A549 (cell line): ENCODE data around the gene ROS1. TPM values are rescaled to one million over a fixed set of nuclear protein-coding genes. Genes with fewer than 3 reads are reported as not detected.

Experiments
- ATAC-seq, 2 experiments: fragments of 200-7000 bp in 1 of 2; fragments of >200 bp in 1 of 2; cut with Nextera tagmentation in 1 of 2; cut with Tn5 transposase in 1 of 2; 3 replicates each; pipeline versions ENCODE4 v1.8.0 to v1.9.1; 2018 to 2020; ENCODE audit warnings: mild to moderate bottlenecking in 1 of 2, moderate library complexity in 1 of 2
- CTCF ChIA-PET: fragments of 300-600 bp; sonication (Branson Sonifier 250); formaldehyde crosslinking; extraction: SDS; loops from one replicate; lab custom pipeline; 2021; ENCODE audit warnings: antibody characterized with exemption, inconsistent platforms; lab: Yijun Ruan, JAX
- POLR2A ChIA-PET: fragments of 350-600 bp; formaldehyde crosslinking; extraction: SDS; loops from one replicate; lab custom pipeline; 2021; ENCODE audit warnings: antibody characterized with exemption, inconsistent platforms; lab: Yijun Ruan, JAX
- DNase-seq, 2 experiments: peaks; one replicate each; pipeline versions ENCODE4 v3.0.0 to v3.0.0-alpha.2; 2011 to 2016; ENCODE audit warnings: low read depth in 1 of 2, low spot score in 1 of 2
- FAIRE-seq: peaks from 2 replicates; lab custom pipeline; 2011; peaks lifted over from hg19 to GRCh38; lab: Jason Lieb, UNC
- H3K27ac ChIP-seq, 2 experiments: fragments of >200 bp; sonication (Bioruptor Twin); formaldehyde crosslinking; 3 replicates each; pipeline ENCODE4 v1.5.1; 2016 to 2017
- H3K4me1 ChIP-seq: fragments of >200 bp; sonication (Bioruptor Twin); formaldehyde crosslinking; 3 replicates; pipeline ENCODE4 v1.6.1; 2016
- H3K4me2 ChIP-seq: fragments of >200 bp; sonication (Bioruptor Twin); formaldehyde crosslinking; 3 replicates; pipeline ENCODE4 v1.6.1; 2016
- H3K4me3 ChIP-seq: fragments of >200 bp; sonication (Bioruptor Twin); formaldehyde crosslinking; 3 replicates; pipeline ENCODE4 v1.5.1; 2016
- H3K9me3 ChIP-seq: fragments of >200 bp; sonication (Bioruptor Twin); formaldehyde crosslinking; 3 replicates; pipeline ENCODE4 v1.6.1; 2016
- CBX8 ChIP-seq: fragments of 200-600 bp; sonication (generic); IDR thresholded peaks from 2 replicates; pipeline ENCODE4 v1.6.1; 2016
- CEBPB ChIP-seq, 2 experiments: fragments of >200 bp in 1 of 2; sonication (Bioruptor Twin) in 1 of 2; formaldehyde crosslinking in 1 of 2; IDR thresholded peaks; 2 replicates each; pipeline ENCODE4 v1.6.1; 2012 to 2016
- CHD2 ChIP-seq: fragments of 150-350 bp; IDR thresholded peaks from 2 replicates; pipeline ENCODE4 v1.6.1; 2014; ENCODE audit warnings: low read length; ENCODE audit not compliant: partially characterized antibody
- CTCF ChIP-seq: fragments of >200 bp; sonication (Bioruptor Twin); formaldehyde crosslinking; IDR thresholded peaks from 3 replicates; pipeline ENCODE4 v1.5.1; 2016
- ELK1 ChIP-seq: fragments of 150-350 bp; IDR thresholded peaks from 2 replicates; pipeline ENCODE4 v1.6.1; 2014; ENCODE audit warnings: low read depth, mild to moderate bottlenecking, low read length
- EP300 ChIP-seq, 2 experiments: fragments of >200 bp; sonication (Bioruptor Twin); formaldehyde crosslinking; IDR thresholded peaks; 2 replicates in 1 of 2; 3 replicates in 1 of 2; pipeline ENCODE4 v1.6.1; 2016 to 2017
- ESRRA ChIP-seq: fragments of 150-350 bp; IDR thresholded peaks from 2 replicates; pipeline ENCODE4 v1.6.1; 2014; ENCODE audit warnings: mild to moderate bottlenecking, low read length, borderline replicate concordance
- FOSL2 ChIP-seq, 2 experiments: fragments of 450-650 bp in 1 of 2; fragments of >200 bp in 1 of 2; sonication (Bioruptor Twin) in 1 of 2; formaldehyde crosslinking; IDR thresholded peaks; 2 replicates each; pipeline versions ENCODE4 v1.5.0 to v1.6.1; 2016 to 2020; ENCODE audit warnings: mild to moderate bottlenecking in 1 of 2, moderate library complexity in 1 of 2
- FOXS1 ChIP-seq: fragments of 250-450 bp; sonication (Bioruptor Pico); IDR thresholded peaks from 2 replicates; pipeline ENCODE4 v1.5.0; 2020; ENCODE audit warnings: mild to moderate bottlenecking, moderate library complexity
- HES2 ChIP-seq: fragments of >200 bp; sonication (Bioruptor Twin); formaldehyde crosslinking; IDR thresholded peaks from 2 replicates; pipeline ENCODE4 v1.6.1; 2016
- HOXB13 ChIP-seq: fragments of 250-450 bp; sonication (Bioruptor Pico); IDR thresholded peaks from 2 replicates; pipeline ENCODE4 v1.5.0; 2020; ENCODE audit warnings: low read depth, mild to moderate bottlenecking, moderate library complexity
- JUNB ChIP-seq: fragments of >200 bp; sonication (Bioruptor Twin); formaldehyde crosslinking; IDR thresholded peaks from 2 replicates; pipeline ENCODE4 v1.6.1; 2016
- KDM1A ChIP-seq: fragments of 200-600 bp; sonication (generic); IDR thresholded peaks from 2 replicates; pipeline ENCODE4 v1.6.1; 2016; ENCODE audit warnings: low read depth, mild to moderate bottlenecking
- KDM5A ChIP-seq: fragments of 200-600 bp; sonication (generic); IDR thresholded peaks from 2 replicates; pipeline ENCODE4 v1.6.1; 2016; ENCODE audit warnings: antibody characterized with exemption, mild to moderate bottlenecking
- MAFK ChIP-seq: fragments of 450-650 bp; IDR thresholded peaks from 2 replicates; pipeline ENCODE4 v1.6.1; 2014; ENCODE audit not compliant: partially characterized antibody
- MAZ ChIP-seq: fragments of 150-350 bp; IDR thresholded peaks from 2 replicates; pipeline ENCODE4 v1.6.1; 2014; ENCODE audit warnings: antibody characterized with exemption, low read depth, low read length, borderline replicate concordance
- MYC ChIP-seq: IDR thresholded peaks from 2 replicates; pipeline ENCODE4 v1.6.1; 2012; ENCODE audit warnings: mild to moderate bottlenecking, inconsistent platforms, low read length, improper control_type of control experiment, borderline replicate concordance
- NFE2L2 ChIP-seq: fragments of 150-350 bp; conservative IDR thresholded peaks from 2 replicates; pipeline ENCODE4 v1.6.1; 2014; ENCODE audit warnings: low read length
- POLR2A ChIP-seq: IDR thresholded peaks from 2 replicates; pipeline ENCODE4 v1.6.1; 2012; ENCODE audit warnings: mild to moderate bottlenecking, low read length
- RAD21 ChIP-seq, 2 experiments: fragments of >200 bp in 1 of 2; sonication (Bioruptor Twin) in 1 of 2; formaldehyde crosslinking in 1 of 2; IDR thresholded peaks in 1 of 2; conservative IDR thresholded peaks in 1 of 2; 2 replicates in 1 of 2; 3 replicates in 1 of 2; pipeline ENCODE4 v1.6.1; 2012 to 2018; ENCODE audit warnings: inconsistent platforms in 1 of 2
- SREBF2 ChIP-seq: fragments of 450-650 bp; IDR thresholded peaks from 2 replicates; pipeline ENCODE4 v1.6.1; 2014; ENCODE audit warnings: mild to moderate bottlenecking, moderate library complexity
- TFCP2L1 ChIP-seq: fragments of 250-450 bp; sonication (Bioruptor Pico); IDR thresholded peaks from 2 replicates; pipeline ENCODE4 v1.5.0; 2021; ENCODE audit warnings: mild to moderate bottlenecking
- TP53 ChIP-seq: fragments of 250-450 bp; sonication (Bioruptor Pico); IDR thresholded peaks from 2 replicates; pipeline ENCODE4 v1.5.0; 2021; ENCODE audit warnings: mild to moderate bottlenecking, moderate library complexity
- USF2 ChIP-seq: fragments of 450-650 bp; IDR thresholded peaks from 2 replicates; pipeline ENCODE4 v1.6.1; 2014; ENCODE audit warnings: antibody characterized with exemption
- WGBS: methylation state at CpG from one replicate; pipeline ENCODE4 v1.1.6; 2017; ENCODE audit errors: missing lambda C conversion rate; 5-methylcytosine and 5-hydroxymethylcytosine counted together
- polyA plus RNA-seq, 4 experiments: library from polyadenylated mRNA; depleted of rRNA in 3 of 4; stranded (reverse); fragments of >200 nt; fragmentation: RNase III in 1 of 4; extraction: RNeasy Plus Mini Kit Qiagen cat#74134 plus additional on column Dnase treatment in 1 of 4; gene quantifications; 2 replicates in 3 of 4; 3 replicates in 1 of 4; pipeline ENCODE4 v1.2.3, GENCODE V29; 2011 to 2017
- TF ChIP-seq, protein P1 (sequence below): fragments of 200-600 bp; sonication (generic); IDR thresholded peaks from 2 replicates; pipeline ENCODE4 v1.6.1; 2016; ENCODE audit warnings: antibody characterized with exemption, mild to moderate bottlenecking, moderate library complexity
- TF ChIP-seq, protein P2 (sequence below): IDR thresholded peaks from 2 replicates; pipeline ENCODE4 v1.6.1; 2012
- TF ChIP-seq, protein P3 (sequence below): IDR thresholded peaks from 2 replicates; pipeline ENCODE4 v1.6.1; 2012; ENCODE audit warnings: low read depth, borderline replicate concordance

The ROS1 gene
- polyA plus RNA-seq, 2 of the 4 experiments (the other 2 are of a cell fraction), result 0.17 to 0.18 TPM

DNA sequence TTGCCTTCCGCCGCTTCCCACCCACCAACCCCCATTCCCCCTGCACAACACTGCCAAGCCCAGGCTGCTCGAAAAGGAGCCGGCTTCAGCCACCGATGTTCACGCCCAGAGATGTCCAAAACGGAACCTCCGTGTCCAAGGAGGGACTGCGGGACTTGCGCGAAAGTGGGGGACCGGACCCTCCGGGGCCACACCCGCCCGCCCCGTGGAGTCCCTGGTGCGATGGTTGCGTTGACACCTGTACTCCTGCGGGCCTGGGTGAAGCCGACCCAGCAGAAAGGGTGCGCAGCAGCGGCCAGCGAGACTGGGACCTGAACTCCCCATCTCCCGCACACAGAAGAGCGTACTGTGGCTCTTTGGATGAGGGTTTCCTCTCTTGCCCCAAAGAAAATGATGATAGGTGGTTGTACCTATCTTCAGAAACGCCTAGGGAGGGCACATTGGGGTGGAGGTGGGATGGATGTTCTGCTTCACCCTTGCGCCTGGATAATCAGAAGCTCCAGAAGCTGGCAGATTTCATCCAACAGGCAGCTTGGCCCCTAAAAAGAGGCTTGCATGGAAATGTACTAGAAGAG is 162.3 kb downstream of the ROS1 start:
- ChIA-PET POLR2A (no interaction called here), CTCF (interaction anchor here (1.4 kb wide), 1 partner anchor 342 kb away, joined by 3 read pairs; no protein-coding TSS in a partner anchor)
- H3K4me3 ChIP-seq, result no peak overlapping the region
- H3K4me2 ChIP-seq, result no peak overlapping the region
- FAIRE-seq (no peak), ATAC-seq (no peak), DNase-seq (no peak)
- H3K4me1 ChIP-seq, result no peaks in the 10 kb centered on the region
- H3K27ac ChIP-seq, result no peak overlapping the region
- WGBS, result 80% methylated on average over 14 of the region's 27 CpGs
- H3K9me3 ChIP-seq, result no peaks in the 10 kb centered on the region
- TF ChIP-seq MYC (no peak), MAFK (no peak), FOXS1 (CRISPR knock-in tag) (no peak), HES2 (no peak), CBX8 (no peak), RAD21 (conservative IDR thresholded peaks at IDR 0.05 in 1 of 2, IDR thresholded peaks at IDR 0.05 in 1 of 2) (no peak), POLR2A (no peak), KDM5A (no peak), KDM1A (no peak), NFE2L2 (no peak), JUNB (no peak), ELK1 (no peak), SREBF2 (no peak), EP300 (IDR thresholded peaks at IDR 0.05) (no peak), HOXB13 (CRISPR knock-in tag) (no peak), CEBPB (IDR thresholded peaks at IDR 0.05) (no peak), FOSL2 (IDR thresholded peaks at IDR 0.05) (no peak), FOSL2 (CRISPR knock-in tag; IDR thresholded peaks at IDR 0.05) (no peak), MAZ (no peak)
- TF ChIP-seq, protein P1, sequence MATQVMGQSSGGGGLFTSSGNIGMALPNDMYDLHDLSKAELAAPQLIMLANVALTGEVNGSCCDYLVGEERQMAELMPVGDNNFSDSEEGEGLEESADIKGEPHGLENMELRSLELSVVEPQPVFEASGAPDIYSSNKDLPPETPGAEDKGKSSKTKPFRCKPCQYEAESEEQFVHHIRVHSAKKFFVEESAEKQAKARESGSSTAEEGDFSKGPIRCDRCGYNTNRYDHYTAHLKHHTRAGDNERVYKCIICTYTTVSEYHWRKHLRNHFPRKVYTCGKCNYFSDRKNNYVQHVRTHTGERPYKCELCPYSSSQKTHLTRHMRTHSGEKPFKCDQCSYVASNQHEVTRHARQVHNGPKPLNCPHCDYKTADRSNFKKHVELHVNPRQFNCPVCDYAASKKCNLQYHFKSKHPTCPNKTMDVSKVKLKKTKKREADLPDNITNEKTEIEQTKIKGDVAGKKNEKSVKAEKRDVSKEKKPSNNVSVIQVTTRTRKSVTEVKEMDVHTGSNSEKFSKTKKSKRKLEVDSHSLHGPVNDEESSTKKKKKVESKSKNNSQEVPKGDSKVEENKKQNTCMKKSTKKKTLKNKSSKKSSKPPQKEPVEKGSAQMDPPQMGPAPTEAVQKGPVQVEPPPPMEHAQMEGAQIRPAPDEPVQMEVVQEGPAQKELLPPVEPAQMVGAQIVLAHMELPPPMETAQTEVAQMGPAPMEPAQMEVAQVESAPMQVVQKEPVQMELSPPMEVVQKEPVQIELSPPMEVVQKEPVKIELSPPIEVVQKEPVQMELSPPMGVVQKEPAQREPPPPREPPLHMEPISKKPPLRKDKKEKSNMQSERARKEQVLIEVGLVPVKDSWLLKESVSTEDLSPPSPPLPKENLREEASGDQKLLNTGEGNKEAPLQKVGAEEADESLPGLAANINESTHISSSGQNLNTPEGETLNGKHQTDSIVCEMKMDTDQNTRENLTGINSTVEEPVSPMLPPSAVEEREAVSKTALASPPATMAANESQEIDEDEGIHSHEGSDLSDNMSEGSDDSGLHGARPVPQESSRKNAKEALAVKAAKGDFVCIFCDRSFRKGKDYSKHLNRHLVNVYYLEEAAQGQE, result no peak
- TF ChIP-seq, protein P2, sequence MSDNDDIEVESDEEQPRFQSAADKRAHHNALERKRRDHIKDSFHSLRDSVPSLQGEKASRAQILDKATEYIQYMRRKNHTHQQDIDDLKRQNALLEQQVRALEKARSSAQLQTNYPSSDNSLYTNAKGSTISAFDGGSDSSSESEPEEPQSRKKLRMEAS, result no peak
- TF ChIP-seq, all 56 proteins: peak for 0

- ChIA-PET CTCF (no interaction called here), POLR2A (no interaction called here)
- no peak for FAIRE-seq
- DNase-seq, result no peak
- Histone ChIP-seq H3K9me3 (no peaks in the 10 kb centered on the region), H3K4me1 (no peaks in the 10 kb centered on the region), H3K27ac (no peak overlapping the region), H3K4me3 (no peak overlapping the region), H3K4me2 (no peak overlapping the region)
- no peak for ATAC-seq
- 51% methylated on average over 8 of the region's 8 CpGs for WGBS
- TF ChIP-seq CBX8 (no peak), CHD2 (no peak), JUNB (no peak), ESRRA (no peak), HOXB13 (CRISPR knock-in tag) (no peak), USF2 (no peak), CTCF (no peak), TFCP2L1 (CRISPR knock-in tag) (no peak), TP53 (CRISPR knock-in tag) (no peak)
- TF ChIP-seq, protein P3, sequence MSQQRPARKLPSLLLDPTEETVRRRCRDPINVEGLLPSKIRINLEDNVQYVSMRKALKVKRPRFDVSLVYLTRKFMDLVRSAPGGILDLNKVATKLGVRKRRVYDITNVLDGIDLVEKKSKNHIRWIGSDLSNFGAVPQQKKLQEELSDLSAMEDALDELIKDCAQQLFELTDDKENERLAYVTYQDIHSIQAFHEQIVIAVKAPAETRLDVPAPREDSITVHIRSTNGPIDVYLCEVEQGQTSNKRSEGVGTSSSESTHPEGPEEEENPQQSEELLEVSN, result no peak
These were observed 162.9 kb downstream of the ROS1 start for GRCh38 chr6:117262799-117263198.
